H1 (cell line): ENCODE measurements around the gene ABCA13. TPM values are rescaled to one million over a fixed set of nuclear protein-coding genes. Genes with fewer than 3 reads are reported as not detected.

Source experiments
- GABPA ChIP-seq: IDR thresholded peaks from 2 replicates; pipeline ENCODE4 v1.6.1; 2011; ENCODE audit warnings: mild to moderate bottlenecking, low read length, moderate library complexity, borderline replicate concordance; ENCODE audit not compliant: insufficient read depth
- TBP ChIP-seq: IDR thresholded peaks from 2 replicates; pipeline ENCODE4 v1.6.1; 2011; ENCODE audit warnings: low read depth, low read length, improper control_type of control experiment
- polyA plus RNA-seq, 7 experiments: library from polyadenylated mRNA; depleted of rRNA in 3 of 7; stranded (reverse) in 5 of 7; unstranded in 2 of 7; fragments of >200 nt in 5 of 7; fragments of 200-250 nt in 2 of 7; gene quantifications; 1 replicate in 5 of 7; 2 replicates in 1 of 7; 4 replicates in 1 of 7; pipeline versions ENCODE4 v1.2.1 to v1.2.3, GENCODE V29; 2011 to 2013; ENCODE audit warnings: missing spikeins in 2 of 7, mixed read lengths in 2 of 7
- total RNA-seq: library from RNA; stranded (reverse); fragmentation: NEBNext Ultra II Directional; extraction: Animal tissue kit (Norgen Biotek cat#: 25700); gene quantifications from 2 replicates; pipeline ENCODE4 v1.2.1, GENCODE V29; 2021

The ABCA13 gene
- total and polyA plus RNA-seq, 2 of the 8 experiments (the other 6 are each of a cell fraction or from before 2014, with no cell fraction given), result 0.07 to 0.09 TPM

DNA sequence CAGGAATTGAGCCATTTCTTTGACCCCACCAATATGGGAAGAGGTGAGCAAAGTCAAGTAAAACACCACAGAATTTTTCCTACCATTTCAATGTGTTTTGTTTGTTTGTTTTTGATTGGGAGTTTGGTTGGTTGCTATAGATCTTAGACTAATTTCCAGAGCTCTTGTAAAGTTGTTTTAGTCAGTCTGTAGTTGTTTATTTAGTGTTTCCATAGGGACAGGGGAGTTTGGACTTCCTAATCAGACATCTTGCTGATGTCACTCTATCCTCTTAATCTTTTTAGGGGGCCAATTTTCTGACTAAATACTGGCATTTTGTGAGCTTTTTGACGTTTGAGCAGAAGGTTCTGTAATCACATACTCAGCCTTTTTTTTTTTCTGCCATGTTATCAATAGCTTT lies 266.9 kb downstream of the ABCA13 start (continued):
- no peak for TF ChIP-seq TBP
- no peak for TF ChIP-seq GABPA
